HCT116 (cell line): ENCODE measurements around the gene GLOD4. TPM values are rescaled to one million over a fixed set of nuclear protein-coding genes. Genes with fewer than 3 reads are reported as not detected.

Source experiments
- ATAC-seq: fragments of 200-7000 bp; cut with Tn5 transposase; 2 replicates; pipeline ENCODE4 v1.9.1; 2020; ENCODE audit warnings: mild to moderate bottlenecking, moderate library complexity
- BruUV-seq: library from RNA; stranded (reverse); fragments of 400-500 nt; replicated peaks from 2 replicates; lab custom pipeline; 2021; lab: Mats Ljungman, UMichigan
- CTCF ChIA-PET: fragments of 300-600 bp; sonication (Branson Sonifier 250); formaldehyde crosslinking; loops from one replicate; lab custom pipeline; 2021; ENCODE audit warnings: antibody characterized with exemption; lab: Charles Lee
- POLR2A ChIA-PET: fragments of 300-600, 350-600 bp; sonication (Branson Sonifier 250); formaldehyde crosslinking; loops from one replicate; lab custom pipeline; 2021; ENCODE audit warnings: antibody characterized with exemption; lab: Charles Lee
- RAD21 ChIA-PET, 2 experiments: fragments of 300-600 bp; sonication (Branson Sonifier 250); formaldehyde crosslinking; loops; one replicate each; lab custom pipeline; 2023; ENCODE audit warnings: low total read pairs in 2 of 2; ENCODE audit not compliant: uncharacterized antibody in 2 of 2, unreplicated experiment in 2 of 2, low non-redundant PET in 1 of 2; lab: Charles Lee
- DNase-seq: peaks from one replicate; pipeline ENCODE4 v3.0.0-alpha.2; 2010; ENCODE audit warnings: low read depth, low spot score
- H2AFZ ChIP-seq: fragments of 200-600 bp; shearing (Covaris generic), sonication (generic); 2 replicates; pipeline ENCODE4 v1.6.1; 2017; ENCODE audit warnings: low read depth, mixed run types, mixed read lengths, antibody characterized with exemption, low read length; ENCODE audit not compliant: poor library complexity, severe bottlenecking
- H3K27ac ChIP-seq: 2 replicates; pipeline ENCODE4 v1.5.1; 2012; ENCODE audit warnings: low read depth, low read length
- H3K27me3 ChIP-seq: fragments of 200-600 bp; sonication (generic); 2 replicates; pipeline ENCODE4 v1.6.1; 2016; ENCODE audit warnings: mixed run types, low read length, mixed read lengths; ENCODE audit not compliant: insufficient read depth
- H3K36me3 ChIP-seq, 2 experiments: fragments of 200-500 bp in 1 of 2; fragments of 200-600 bp in 1 of 2; sonication (Bioruptor generic) in 1 of 2; sonication (generic) in 1 of 2; 2 replicates each; pipeline versions ENCODE4 v1.5.1 to v1.6.1; 2014 to 2016; ENCODE audit warnings: low read length in 2 of 2, inconsistent platforms in 1 of 2, mixed read lengths in 1 of 2, mixed run types in 1 of 2; ENCODE audit not compliant: insufficient read depth in 2 of 2, control insufficient read depth in 1 of 2
- H3K4me1 ChIP-seq, 2 experiments: fragments of 200-600 bp in 1 of 2; sonication (generic) in 1 of 2; 2 replicates each; pipeline versions ENCODE4 v1.5.1 to v1.6.1; 2012 to 2017; ENCODE audit warnings: low read length in 2 of 2, inconsistent platforms in 1 of 2, mild to moderate bottlenecking in 1 of 2, mixed read lengths in 1 of 2, mixed run types in 1 of 2, moderate library complexity in 1 of 2; ENCODE audit not compliant: insufficient read depth in 2 of 2, control insufficient read depth in 1 of 2
- H3K4me2 ChIP-seq: fragments of 200-600 bp; sonication (generic); 2 replicates; pipeline ENCODE4 v1.6.1; 2017; ENCODE audit warnings: mixed run types, low read length, mixed read lengths
- H3K4me3 ChIP-seq, 2 experiments: fragments of 200-600 bp in 1 of 2; sonication (generic) in 1 of 2; replicated peaks in 1 of 2; 2 replicates each; pipeline ENCODE4 v1.5.1; 2011 to 2016; ENCODE audit warnings: low read length in 2 of 2, control low read depth in 1 of 2, low read depth in 1 of 2, mild to moderate bottlenecking in 1 of 2, mixed read lengths in 1 of 2, mixed run types in 1 of 2
- H3K79me2 ChIP-seq: fragments of 200-600 bp; sonication (generic); 2 replicates; pipeline ENCODE4 v1.6.1; 2017; ENCODE audit warnings: mild to moderate bottlenecking, mixed run types, low read length, moderate library complexity, mixed read lengths; ENCODE audit not compliant: insufficient read depth
- H3K9ac ChIP-seq: fragments of 200-600 bp; sonication (generic); 2 replicates; pipeline ENCODE4 v1.6.1; 2016; ENCODE audit warnings: low read length, mixed read lengths
- H3K9me2 ChIP-seq: fragments of 200-600 bp; sonication (generic), shearing (Covaris generic); 2 replicates; pipeline ENCODE4 v1.6.1; 2017; ENCODE audit warnings: mixed run types, mild to moderate bottlenecking, moderate library complexity; ENCODE audit not compliant: insufficient read depth
- H3K9me3 ChIP-seq, 2 experiments: fragments of 200-500 bp in 1 of 2; fragments of 200-600 bp in 1 of 2; sonication (Bioruptor generic) in 1 of 2; sonication (generic) in 1 of 2; 2 replicates each; pipeline ENCODE4 v1.6.1; 2014 to 2017; ENCODE audit warnings: low read length in 2 of 2, mixed read lengths in 2 of 2, inconsistent platforms in 1 of 2, low read depth in 1 of 2, mild to moderate bottlenecking in 1 of 2, mixed run types in 1 of 2, moderate library complexity in 1 of 2; ENCODE audit not compliant: control insufficient read depth in 1 of 2, insufficient read depth in 1 of 2
- H4K20me1 ChIP-seq: fragments of 200-600 bp; sonication (generic), shearing (Covaris generic); 2 replicates; pipeline ENCODE4 v1.6.1; 2017; ENCODE audit warnings: mixed run types, mild to moderate bottlenecking, moderate library complexity; ENCODE audit not compliant: insufficient read depth
- EGR1 ChIP-seq: IDR thresholded peaks from 2 replicates; pipeline ENCODE4 v1.6.1; 2012; ENCODE audit warnings: low read depth
- ELF1 ChIP-seq: IDR thresholded peaks from 2 replicates; pipeline ENCODE4 v1.6.1; 2012; ENCODE audit warnings: low read depth, borderline replicate concordance
- EZH2 ChIP-seq: fragments of 200-600 bp; sonication (generic); IDR thresholded peaks from 2 replicates; pipeline ENCODE4 v1.6.1; 2017; ENCODE audit warnings: antibody characterized with exemption, mixed run types
- FOSL1 ChIP-seq: IDR thresholded peaks from 2 replicates; pipeline ENCODE4 v1.6.1; 2012; ENCODE audit warnings: low read depth
- JUND ChIP-seq: IDR thresholded peaks from 2 replicates; pipeline ENCODE4 v1.6.1; 2012
- MAX ChIP-seq: IDR thresholded peaks from 2 replicates; pipeline ENCODE4 v1.6.1; 2012
- SIN3A ChIP-seq: IDR thresholded peaks from 2 replicates; pipeline ENCODE4 v1.6.1; 2012; ENCODE audit warnings: low read depth
- SP1 ChIP-seq: IDR thresholded peaks from 2 replicates; pipeline ENCODE4 v1.6.1; 2012; ENCODE audit warnings: low read depth
- TCF7L2 ChIP-seq: IDR thresholded peaks from 2 replicates; pipeline ENCODE4 v1.7.0; 2011; ENCODE audit warnings: borderline replicate concordance, inconsistent platforms; ENCODE audit not compliant: insufficient read depth, insufficient read length; ENCODE audit errors: extremely low read depth
- ZFX ChIP-seq: fragments of 450-650 bp; IDR thresholded peaks from 2 replicates; pipeline ENCODE4 v1.6.1; 2017
- ZNF274 ChIP-seq: fragments of 200-500 bp; sonication (Bioruptor generic); IDR thresholded peaks from 2 replicates; pipeline ENCODE4 v1.6.1; 2014; ENCODE audit warnings: mild to moderate bottlenecking, low read depth, low read length, inconsistent platforms
- intact Hi-C: fragments of 100-400 bp; cut with micrococcal nuclease; formaldehyde crosslinking; loops from 2 replicates; pipeline ENCODE4 v1.10.0; 2022
- total RNA-seq: library from RNA; stranded (reverse); gene quantifications from one replicate; pipeline ENCODE4 v1.2.1, GENCODE V29; 2021; ENCODE audit not compliant: unreplicated experiment
- TF ChIP-seq, protein P1 (sequence below): IDR thresholded peaks from 2 replicates; pipeline ENCODE4 v1.6.1; 2012

Gene GLOD4
- total RNA-seq, 1 experiment from 2014 or later = 80.7 TPM

DNA sequence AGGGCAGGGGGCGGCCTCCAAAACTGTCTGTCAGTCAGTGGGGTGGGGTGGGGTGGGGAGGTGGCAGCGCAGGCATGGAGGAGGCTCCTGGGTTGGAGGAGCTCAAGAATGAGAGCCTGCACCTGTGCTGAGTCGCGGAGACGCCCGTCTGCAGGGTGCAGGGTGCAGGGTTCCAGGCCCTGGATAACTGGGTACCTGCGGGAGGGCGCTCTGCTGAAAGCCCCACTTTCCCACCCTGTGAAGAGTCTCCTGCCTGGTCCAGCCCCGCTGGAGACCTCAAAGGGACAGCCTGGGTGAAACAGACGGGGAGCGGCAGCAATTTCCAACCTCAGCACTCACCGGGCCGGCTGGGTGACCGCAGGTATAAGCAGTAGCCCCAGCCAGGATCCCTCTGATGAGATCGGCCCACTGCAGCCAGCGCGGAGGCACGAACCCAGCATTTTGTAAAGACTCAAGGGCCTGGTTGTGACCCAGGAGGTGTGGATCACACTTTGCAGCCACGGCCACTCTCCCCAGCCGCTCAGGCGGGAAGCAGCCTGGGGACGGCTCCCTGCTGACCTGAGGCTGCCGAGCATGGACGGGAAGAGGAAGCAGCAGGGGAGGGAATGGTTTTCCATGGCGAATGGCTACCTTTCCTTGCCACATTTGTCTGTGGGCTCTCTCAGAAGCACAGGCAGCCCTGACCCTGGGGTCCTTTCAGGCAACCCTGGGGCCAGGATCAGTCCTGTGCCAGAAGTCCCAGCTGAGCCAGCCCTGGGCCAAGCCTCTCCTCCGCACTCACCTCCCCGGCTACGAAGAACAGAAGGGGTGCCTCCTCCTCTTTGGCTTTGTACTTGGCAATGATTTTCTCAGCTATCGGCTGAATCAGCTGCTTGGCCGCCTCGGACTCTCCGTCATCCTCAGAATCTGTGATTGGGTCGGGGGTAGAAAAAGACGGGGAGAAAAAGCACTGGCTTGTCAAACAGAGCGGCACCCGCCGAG, 21.1 kb upstream of the GLOD4 start:
- intact Hi-C loops = no loop called here
- BruUV-seq = no TSS peak
- Histone ChIP-seq H3K4me2 (no peak overlapping the region), H3K9me2 (no peaks in the 10 kb centered on the region), H4K20me1 (no peaks in the 10 kb centered on the region), H3K79me2 (no peaks in the 10 kb centered on the region; the same call in 1 of the 2 replicates), H3K4me3 (no peak overlapping the region), H2AFZ (no peak overlapping the region), H3K9ac (no peak overlapping the region), H3K27ac (no peak overlapping the region), H3K4me1 (no peaks in the 10 kb centered on the region), H3K36me3 (peaks cover 3 to 8% of the 10 kb centered on the region in 2 experiments; a peak in 2 of 4 replicates), H3K27me3 (no peaks in the 10 kb centered on the region), H3K9me3 (no peaks in the 10 kb centered on the region)
- POLR2A ChIA-PET = no interaction called here
- CTCF ChIA-PET = interaction anchor here (1.0 kb wide), 1 partner anchor 178 kb away, joined by 3 read pairs; no protein-coding TSS in a partner anchor
- RAD21 ChIA-PET = no interaction called here
- TF ChIP-seq FOSL1 = no peak
- no peak for TF ChIP-seq ZNF274
- TF ChIP-seq ELF1 = no peak
- TF ChIP-seq MAX = no peak
- no peak for TF ChIP-seq ZFX
- DNase-seq (no peak), ATAC-seq (no peak)

GRCh38 chr17:802481-802880, 20.4 kb upstream of the GLOD4 start:
- H3K9ac ChIP-seq = no peak overlapping the region
- no peak overlapping the region for H3K4me3 ChIP-seq
- DNase-seq (no peak), ATAC-seq (no peak)
- ChIA-PET CTCF (interaction anchor here (1.0 kb wide), 1 partner anchor 179 kb away, joined by 3 read pairs; no protein-coding TSS in a partner anchor), POLR2A (no interaction called here), RAD21 (no interaction called here)
- no peaks in the 10 kb centered on the region for H3K27me3 ChIP-seq
- intact Hi-C loops = no loop called here
- no peaks in the 10 kb centered on the region for H4K20me1 ChIP-seq
- H3K27ac ChIP-seq = no peak overlapping the region
- H3K9me3 ChIP-seq = no peaks in the 10 kb centered on the region
- no peak overlapping the region for H3K4me2 ChIP-seq
- no peak overlapping the region for H2AFZ ChIP-seq
- no peaks in the 10 kb centered on the region for H3K4me1 ChIP-seq
- H3K36me3 ChIP-seq = peaks cover 3 to 8% of the 10 kb centered on the region in 2 experiments; a peak in 2 of 4 replicates
- no TSS peak for BruUV-seq
- TF ChIP-seq TCF7L2 (no peak), EGR1 (no peak), EZH2 (no peak), ELF1 (no peak), JUND (no peak), ZFX (no peak), SP1 (no peak), SIN3A (no peak), FOSL1 (no peak)
- TF ChIP-seq, protein P1, sequence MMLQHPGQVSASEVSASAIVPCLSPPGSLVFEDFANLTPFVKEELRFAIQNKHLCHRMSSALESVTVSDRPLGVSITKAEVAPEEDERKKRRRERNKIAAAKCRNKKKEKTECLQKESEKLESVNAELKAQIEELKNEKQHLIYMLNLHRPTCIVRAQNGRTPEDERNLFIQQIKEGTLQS = no peak
- H3K9me2 ChIP-seq = no peaks in the 10 kb centered on the region
- H3K79me2 ChIP-seq = no peaks in the 10 kb centered on the region; the same call in 1 of the 2 replicates
